HCT116 (cell line): ENCODE data around the gene APLP1. TPM values are rescaled to one million over a fixed set of nuclear protein-coding genes. Genes with fewer than 3 reads are reported as not detected.

Experiments used
- ATAC-seq: fragments of 200-7000 bp; cut with Tn5 transposase; 2 replicates; pipeline ENCODE4 v1.9.1; 2020; ENCODE audit warnings: mild to moderate bottlenecking, moderate library complexity
- BruUV-seq: library from RNA; stranded (reverse); fragments of 400-500 nt; replicated peaks from 2 replicates; lab custom pipeline; 2021; lab: Mats Ljungman, UMichigan
- CTCF ChIA-PET: fragments of 300-600 bp; sonication (Branson Sonifier 250); formaldehyde crosslinking; loops from one replicate; lab custom pipeline; 2021; ENCODE audit warnings: antibody characterized with exemption; lab: Charles Lee
- POLR2A ChIA-PET: fragments of 300-600, 350-600 bp; sonication (Branson Sonifier 250); formaldehyde crosslinking; loops from one replicate; lab custom pipeline; 2021; ENCODE audit warnings: antibody characterized with exemption; lab: Charles Lee
- RAD21 ChIA-PET, 2 experiments: fragments of 300-600 bp; sonication (Branson Sonifier 250); formaldehyde crosslinking; loops; one replicate each; lab custom pipeline; 2023; ENCODE audit warnings: low total read pairs in 2 of 2; ENCODE audit not compliant: uncharacterized antibody in 2 of 2, unreplicated experiment in 2 of 2, low non-redundant PET in 1 of 2; lab: Charles Lee
- DNase-seq: peaks from one replicate; pipeline ENCODE4 v3.0.0-alpha.2; 2010; ENCODE audit warnings: low read depth, low spot score
- H2AFZ ChIP-seq: fragments of 200-600 bp; shearing (Covaris generic), sonication (generic); 2 replicates; pipeline ENCODE4 v1.6.1; 2017; ENCODE audit warnings: low read depth, mixed run types, mixed read lengths, antibody characterized with exemption, low read length; ENCODE audit not compliant: poor library complexity, severe bottlenecking
- H3K27ac ChIP-seq: 2 replicates; pipeline ENCODE4 v1.5.1; 2012; ENCODE audit warnings: low read depth, low read length
- H3K27me3 ChIP-seq: fragments of 200-600 bp; sonication (generic); 2 replicates; pipeline ENCODE4 v1.6.1; 2016; ENCODE audit warnings: mixed run types, low read length, mixed read lengths; ENCODE audit not compliant: insufficient read depth
- H3K36me3 ChIP-seq, 2 experiments: fragments of 200-500 bp in 1 of 2; fragments of 200-600 bp in 1 of 2; sonication (Bioruptor generic) in 1 of 2; sonication (generic) in 1 of 2; 2 replicates each; pipeline versions ENCODE4 v1.5.1 to v1.6.1; 2014 to 2016; ENCODE audit warnings: low read length in 2 of 2, inconsistent platforms in 1 of 2, mixed read lengths in 1 of 2, mixed run types in 1 of 2; ENCODE audit not compliant: insufficient read depth in 2 of 2, control insufficient read depth in 1 of 2
- H3K4me1 ChIP-seq, 2 experiments: fragments of 200-600 bp in 1 of 2; sonication (generic) in 1 of 2; 2 replicates each; pipeline versions ENCODE4 v1.5.1 to v1.6.1; 2012 to 2017; ENCODE audit warnings: low read length in 2 of 2, inconsistent platforms in 1 of 2, mild to moderate bottlenecking in 1 of 2, mixed read lengths in 1 of 2, mixed run types in 1 of 2, moderate library complexity in 1 of 2; ENCODE audit not compliant: insufficient read depth in 2 of 2, control insufficient read depth in 1 of 2
- H3K4me2 ChIP-seq: fragments of 200-600 bp; sonication (generic); 2 replicates; pipeline ENCODE4 v1.6.1; 2017; ENCODE audit warnings: mixed run types, low read length, mixed read lengths
- H3K4me3 ChIP-seq, 2 experiments: fragments of 200-600 bp in 1 of 2; sonication (generic) in 1 of 2; replicated peaks in 1 of 2; 2 replicates each; pipeline ENCODE4 v1.5.1; 2011 to 2016; ENCODE audit warnings: low read length in 2 of 2, control low read depth in 1 of 2, low read depth in 1 of 2, mild to moderate bottlenecking in 1 of 2, mixed read lengths in 1 of 2, mixed run types in 1 of 2
- H3K79me2 ChIP-seq: fragments of 200-600 bp; sonication (generic); 2 replicates; pipeline ENCODE4 v1.6.1; 2017; ENCODE audit warnings: mild to moderate bottlenecking, mixed run types, low read length, moderate library complexity, mixed read lengths; ENCODE audit not compliant: insufficient read depth
- H3K9ac ChIP-seq: fragments of 200-600 bp; sonication (generic); 2 replicates; pipeline ENCODE4 v1.6.1; 2016; ENCODE audit warnings: low read length, mixed read lengths
- H3K9me2 ChIP-seq: fragments of 200-600 bp; sonication (generic), shearing (Covaris generic); 2 replicates; pipeline ENCODE4 v1.6.1; 2017; ENCODE audit warnings: mixed run types, mild to moderate bottlenecking, moderate library complexity; ENCODE audit not compliant: insufficient read depth
- H3K9me3 ChIP-seq, 2 experiments: fragments of 200-500 bp in 1 of 2; fragments of 200-600 bp in 1 of 2; sonication (Bioruptor generic) in 1 of 2; sonication (generic) in 1 of 2; 2 replicates each; pipeline ENCODE4 v1.6.1; 2014 to 2017; ENCODE audit warnings: low read length in 2 of 2, mixed read lengths in 2 of 2, inconsistent platforms in 1 of 2, low read depth in 1 of 2, mild to moderate bottlenecking in 1 of 2, mixed run types in 1 of 2, moderate library complexity in 1 of 2; ENCODE audit not compliant: control insufficient read depth in 1 of 2, insufficient read depth in 1 of 2
- H4K20me1 ChIP-seq: fragments of 200-600 bp; sonication (generic), shearing (Covaris generic); 2 replicates; pipeline ENCODE4 v1.6.1; 2017; ENCODE audit warnings: mixed run types, mild to moderate bottlenecking, moderate library complexity; ENCODE audit not compliant: insufficient read depth
- CBX3 ChIP-seq: IDR thresholded peaks from 2 replicates; pipeline ENCODE4 v1.6.1; 2012; ENCODE audit warnings: low read depth
- CEBPB ChIP-seq: IDR thresholded peaks from 2 replicates; pipeline ENCODE4 v1.6.1; 2012; ENCODE audit warnings: low read depth
- CTCF ChIP-seq, 3 experiments: fragments of 200-600 bp in 1 of 3; sonication (generic) in 1 of 3; IDR thresholded peaks in 2 of 3; conservative IDR thresholded peaks in 1 of 3; 2 replicates each; pipeline ENCODE4 v1.5.1; 2012 to 2017; ENCODE audit warnings: low read depth in 2 of 3, low read length in 2 of 3, antibody characterized with exemption in 1 of 3, borderline replicate concordance in 1 of 3, control low read depth in 1 of 3, mild to moderate bottlenecking in 1 of 3, mixed read lengths in 1 of 3, mixed run types in 1 of 3, moderate library complexity in 1 of 3; ENCODE audit not compliant: insufficient read depth in 1 of 3
- EZH2 ChIP-seq: fragments of 200-600 bp; sonication (generic); IDR thresholded peaks from 2 replicates; pipeline ENCODE4 v1.6.1; 2017; ENCODE audit warnings: antibody characterized with exemption, mixed run types
- FOSL1 ChIP-seq: IDR thresholded peaks from 2 replicates; pipeline ENCODE4 v1.6.1; 2012; ENCODE audit warnings: low read depth
- MAX ChIP-seq: IDR thresholded peaks from 2 replicates; pipeline ENCODE4 v1.6.1; 2012
- POLR2A ChIP-seq: IDR thresholded peaks from 2 replicates; pipeline ENCODE4 v1.7.0; 2011; ENCODE audit warnings: borderline replicate concordance; ENCODE audit not compliant: insufficient read depth, insufficient read length; ENCODE audit errors: extremely low read depth
- POLR2AphosphoS5 ChIP-seq: IDR thresholded peaks from 2 replicates; pipeline ENCODE4 v1.6.1; 2011; ENCODE audit warnings: mild to moderate bottlenecking, low read depth, low read length, moderate library complexity
- RAD21 ChIP-seq: IDR thresholded peaks from 2 replicates; pipeline ENCODE4 v1.6.1; 2012; ENCODE audit warnings: low read depth, mild to moderate bottlenecking
- SP1 ChIP-seq: IDR thresholded peaks from 2 replicates; pipeline ENCODE4 v1.6.1; 2012; ENCODE audit warnings: low read depth
- TCF7L2 ChIP-seq: IDR thresholded peaks from 2 replicates; pipeline ENCODE4 v1.7.0; 2011; ENCODE audit warnings: borderline replicate concordance, inconsistent platforms; ENCODE audit not compliant: insufficient read depth, insufficient read length; ENCODE audit errors: extremely low read depth
- ZBTB33 ChIP-seq: IDR thresholded peaks from 2 replicates; pipeline ENCODE4 v1.6.1; 2011; ENCODE audit warnings: mild to moderate bottlenecking, low read length, moderate library complexity; ENCODE audit not compliant: insufficient replicate concordance; ENCODE audit errors: extremely low read depth
- intact Hi-C: fragments of 100-400 bp; cut with micrococcal nuclease; formaldehyde crosslinking; loops from 2 replicates; pipeline ENCODE4 v1.10.0; 2022
- total RNA-seq: library from RNA; stranded (reverse); gene quantifications from one replicate; pipeline ENCODE4 v1.2.1, GENCODE V29; 2021; ENCODE audit not compliant: unreplicated experiment

The APLP1 gene
- total RNA-seq, 1 experiment from 2014 or later, result 41.2 TPM

- no peaks in the 10 kb centered on the region for H3K27me3 ChIP-seq
- peaks cover 5 to 23% of the 10 kb centered on the region in 2 experiments; a peak in 1 of 4 replicates for H3K36me3 ChIP-seq
- no peak for TF ChIP-seq CTCF (IDR thresholded peaks at IDR 0.05 in 2 of 3, conservative IDR thresholded peaks at IDR 0.05 in 1 of 3; ENCODE audit: borderline replicate concordance in 1 of 3, insufficient read depth in 1 of 3, low read depth in 2 of 3, low read length in 2 of 3)
- H3K79me2 ChIP-seq, result peaks cover 37% of the 10 kb centered on the region
- DNase-seq, result no peak
- POLR2A ChIA-PET, result interaction anchor here (0.9 to 1.2 kb wide), 2 partner anchors 10 to 31 kb away, joined by 3 read pairs; no protein-coding TSS in a partner anchor
- no TSS peak for BruUV-seq
- H3K4me2 ChIP-seq, result peak overlapping the region; percentile 91
- RAD21 ChIA-PET, result no interaction called here
- intact Hi-C loops, result no loop called here
- CTCF ChIA-PET, result no interaction called here
- H3K9ac ChIP-seq, result peak overlapping the region; percentile 99
- H3K4me1 ChIP-seq, result peaks cover 22 to 49% of the 10 kb centered on the region in 2 experiments
- peak overlapping the region; percentile 98; the same call in 1 of the 2 replicates for H3K27ac ChIP-seq
- no peak overlapping the region for H2AFZ ChIP-seq
- no peaks in the 10 kb centered on the region for H4K20me1 ChIP-seq
- no peaks in the 10 kb centered on the region for H3K9me2 ChIP-seq
- peak overlapping the region; percentile 98 to 99 for H3K4me3 ChIP-seq
- no peaks in the 10 kb centered on the region for H3K9me3 ChIP-seq
- no peak for ATAC-seq
Measured at GRCh38 chr19:35901055-35901644, 32.8 kb downstream of the APLP1 start.

GRCh38 chr19:35901854-35902661 lies 33.7 kb downstream of the APLP1 start, which contains the start of gene HCST:
TSS of gene HCST (plus strand) at chr19:35902529. CDS start at chr19:35902594, 65 bp downstream.
- no peak within 1 kb of the TSS for H2AFZ ChIP-seq
- H3K36me3 ChIP-seq, result peaks cover 0 to 15% of the 10 kb centered on the region in 2 experiments; a peak in 1 of 4 replicates
- peak within 1 kb of the TSS; percentile 91 for H3K4me2 ChIP-seq
- POLR2A ChIA-PET, result no interaction called here
- no peak for ATAC-seq
- intact Hi-C loops, result no loop called here
- H3K4me1 ChIP-seq, result peaks cover 22 to 58% of the 10 kb centered on the region in 2 experiments
- H3K27me3 ChIP-seq, result no peaks in the 10 kb centered on the region
- no peaks in the 10 kb centered on the region for H3K9me2 ChIP-seq
- H3K9me3 ChIP-seq, result no peaks in the 10 kb centered on the region
- no peaks in the 10 kb centered on the region for H4K20me1 ChIP-seq
- H3K9ac ChIP-seq, result peak within 1 kb of the TSS; percentile 59
- DNase-seq, result no peak
- CTCF ChIA-PET, result no interaction called here
- BruUV-seq, result no TSS peak
- H3K79me2 ChIP-seq, result peaks cover 31% of the 10 kb centered on the region
- peak within 1 kb of the TSS; percentile 41 to 53 for H3K4me3 ChIP-seq
- RAD21 ChIA-PET, result no interaction called here
- peak within 1 kb of the TSS; percentile 60; the same call in 1 of the 2 replicates for H3K27ac ChIP-seq
- TF ChIP-seq RAD21 (no peak), POLR2A (no peak), FOSL1 (no peak), POLR2AphosphoS5 (no peak), TCF7L2 (no peak), MAX (no peak), SP1 (no peak), EZH2 (no peak), ZBTB33 (no peak), CBX3 (no peak), CEBPB (no peak)
